ENCODE measurements around the gene TMEM208. TPM values are rescaled to one million over a fixed set of nuclear protein-coding genes. Genes with fewer than 3 reads are reported as not detected.

TMEM208 gene
- total and polyA plus RNA-seq, 2 of the 8 experiments (the other 6 are each of a cell fraction or from before 2014, with no cell fraction given): 37.7 to 100.0 TPM

- 0 out of 4 replicates have a peak, but pooled peaks of 1 of the 3 experiments have one; percentile 0 for TF ChIP-seq CTCF (IDR thresholded peaks at IDR 0.05; ENCODE audit: control extremely low read depth in 1 of 3, insufficient read depth in 1 of 3, low read depth in 1 of 3, low read length in 3 of 3)
- TF ChIP-seq TCF12 (IDR thresholded peaks at IDR 0.05; ENCODE audit: low read depth, low read length): no peak
- no peak for TF ChIP-seq CHD1 (IDR thresholded peaks at IDR 0.05; ENCODE audit: low read depth, low read length)
- TF ChIP-seq E2F6 (IDR thresholded peaks at IDR 0.05): no peak
- TF ChIP-seq TBP (IDR thresholded peaks at IDR 0.05; ENCODE audit: low read depth, low read length): no peak
- TF ChIP-seq KDM4A (IDR thresholded peaks at IDR 0.05; ENCODE audit: low read depth, low read length, severe bottlenecking): peak; percentile 73
- peak; percentile 93 for TF ChIP-seq GABPA (IDR thresholded peaks at IDR 0.05; ENCODE audit: borderline replicate concordance, insufficient read depth, low read length)
Observed at GRCh38 chr16:67191995-67192681, 34.8 kb upstream of the TMEM208 start, which contains the start of gene E2F4 (continued).
